NCI-H146 treated with DMSO at 0.1 percent for 48 hours (cell line): Measurements from ENCODE around the gene SWT1.
"Not testable (repeated sequence)": the region's sequence is repeated elsewhere in the genome, so short reads cannot be mapped to it uniquely, and the experiment has no call there.

Source experiments
- DNase-seq: peaks from one replicate; lab custom pipeline; 2025; ENCODE audit not compliant: unreplicated experiment; lab: John Stamatoyannopoulos, UW

Gene SWT1

GRCh38 chr1:185162491-185162890, 5.5 kb downstream of the SWT1 start:
- DNase-seq, result no peak

DNA sequence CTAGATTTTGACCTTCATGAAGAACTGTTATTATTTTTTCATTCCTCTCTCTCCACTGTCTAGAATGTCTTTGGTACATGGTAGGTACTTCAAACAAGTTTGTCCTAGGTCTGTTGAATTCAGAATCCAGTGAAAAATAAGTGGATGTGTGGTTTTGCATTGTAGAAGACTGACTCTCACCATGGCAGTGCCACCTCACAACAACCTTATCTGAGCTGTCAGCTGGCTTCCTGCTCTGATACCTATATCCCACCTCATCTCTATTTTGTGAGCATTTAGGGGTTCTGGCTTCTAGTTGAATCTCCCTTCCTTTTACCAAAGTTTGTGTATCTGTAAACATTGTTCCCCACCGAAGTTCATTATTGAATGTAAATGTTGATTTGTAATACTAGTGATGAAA, 9.1 kb downstream of the SWT1 start:
- DNase-seq, result no peak

- peak; percentile 24 for DNase-seq
These were observed 13.4 kb downstream of the SWT1 start for GRCh38 chr1:185170291-185170848.

GRCh38 chr1:185193756-185194155, 36.8 kb downstream of the SWT1 start:
- DNase-seq, result no peak

DNA sequence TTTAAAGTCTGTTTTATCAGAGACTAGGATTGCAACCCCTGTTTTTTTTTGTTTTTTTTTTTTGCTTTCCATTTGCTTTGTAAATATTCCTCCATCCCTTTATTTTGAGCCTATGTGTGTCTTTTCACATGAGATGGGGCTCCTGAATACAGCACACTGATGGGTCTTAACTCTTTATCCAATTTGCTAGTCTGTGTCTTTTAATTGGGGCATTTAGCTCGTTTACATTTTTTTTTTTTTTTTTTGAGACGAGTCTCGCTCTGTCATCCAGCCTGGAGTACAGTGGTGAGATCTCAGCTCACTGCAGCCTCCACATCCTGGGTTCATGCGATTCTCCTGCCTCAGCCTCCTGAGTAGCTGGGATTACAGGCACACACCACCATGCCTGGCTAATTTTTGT, 41.7 kb downstream of the SWT1 start:
- DNase-seq, result not testable (repeated sequence)

DNA sequence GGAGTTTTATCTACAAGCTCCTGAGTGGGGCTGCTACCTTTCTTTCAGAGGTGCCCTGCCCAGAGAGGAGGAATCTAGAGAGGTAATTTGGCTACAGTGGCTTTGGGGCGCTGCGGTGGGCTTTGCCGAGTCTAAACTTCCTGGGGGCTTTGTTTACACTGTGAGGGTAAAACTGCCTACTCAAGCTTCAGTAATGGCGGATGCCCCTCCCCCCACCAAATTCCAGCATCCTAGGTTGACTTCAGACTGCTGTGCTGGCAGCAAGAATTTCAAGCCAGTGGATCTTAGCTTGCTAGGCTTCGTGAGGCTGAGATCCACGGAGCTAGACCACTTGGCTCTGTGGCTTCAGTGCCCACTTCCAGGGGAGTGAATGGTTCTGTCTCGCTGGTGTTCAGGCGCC, 43.9 kb downstream of the SWT1 start:
- no peak for DNase-seq

- no peak for DNase-seq
These were observed 50.2 kb downstream of the SWT1 start for GRCh38 chr1:185207170-185207569.

DNA sequence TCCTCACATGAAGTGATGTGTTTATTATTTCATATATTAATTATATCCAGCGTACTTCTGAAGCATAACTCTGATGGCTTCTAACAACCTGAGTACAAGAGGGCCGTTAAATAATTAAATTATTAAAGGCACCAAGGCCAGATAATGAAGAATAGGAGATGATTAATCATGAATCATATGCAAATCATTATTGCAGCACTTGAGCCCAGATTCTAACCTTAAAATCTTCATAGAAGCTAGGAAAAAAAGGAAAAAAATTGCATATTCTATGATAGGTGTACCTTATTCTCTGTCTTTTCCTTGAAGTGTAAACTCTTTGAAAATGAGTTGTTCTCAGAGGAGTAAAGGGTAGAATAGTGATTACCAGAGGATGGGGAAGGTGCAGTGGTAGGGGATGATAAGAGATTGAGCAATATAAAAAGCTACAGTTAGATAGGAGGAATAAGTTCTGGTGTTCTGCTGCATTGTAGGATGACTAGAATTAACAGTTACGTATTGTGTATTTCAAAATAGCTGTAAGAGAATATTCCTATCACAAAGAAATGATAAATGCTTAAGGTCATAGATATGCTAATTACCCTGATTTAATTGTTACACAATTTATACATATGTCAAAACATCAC, 51.1 kb downstream of the SWT1 start:
- no peak for DNase-seq

DNA sequence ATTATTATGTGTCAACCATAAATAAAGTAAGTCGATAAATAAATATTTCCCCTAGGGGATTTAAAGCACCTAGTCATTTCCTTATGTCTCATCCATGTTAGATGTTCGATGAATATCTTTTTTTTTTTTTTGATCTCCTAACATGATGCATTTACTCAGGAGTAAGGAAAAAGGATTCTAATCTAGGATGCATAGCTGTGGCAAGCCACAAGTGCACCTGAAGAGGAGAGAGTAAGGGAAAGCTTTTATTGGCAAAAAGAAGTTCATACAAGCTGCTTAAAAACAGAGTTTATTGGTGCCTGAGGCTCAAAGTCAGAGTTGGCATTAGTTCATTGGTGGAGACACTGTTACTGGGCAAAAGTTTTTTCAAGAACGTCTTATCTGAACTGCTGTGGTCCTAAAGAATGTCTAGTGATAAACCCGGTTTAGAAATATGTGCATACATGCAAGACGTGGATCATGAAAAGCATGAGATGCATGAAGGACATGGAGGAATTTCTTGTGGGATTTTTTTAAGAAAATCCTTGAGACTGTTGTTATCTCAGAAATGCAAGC, 51.7 kb downstream of the SWT1 start:
- DNase-seq, result no peak

DNA sequence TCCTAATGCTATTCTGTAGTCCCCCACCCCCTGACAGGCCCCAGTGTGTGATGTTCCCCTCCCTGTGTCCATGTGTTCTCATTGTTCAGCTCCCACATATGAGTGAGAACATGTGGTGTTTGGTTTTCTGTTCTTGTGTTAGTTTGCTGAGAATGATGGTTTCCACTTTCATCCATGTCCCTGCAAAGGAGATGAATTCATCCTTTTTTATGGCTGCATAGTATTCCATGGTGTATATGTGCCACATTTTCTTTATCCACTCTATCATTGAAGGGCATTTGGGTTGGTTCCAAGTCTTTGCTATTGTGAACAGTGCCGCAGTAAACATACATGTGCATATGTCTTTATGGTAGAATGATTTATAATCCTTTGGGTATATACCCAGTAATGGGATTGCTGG, 52.4 kb downstream of the SWT1 start:
- not testable (repeated sequence) for DNase-seq

DNA sequence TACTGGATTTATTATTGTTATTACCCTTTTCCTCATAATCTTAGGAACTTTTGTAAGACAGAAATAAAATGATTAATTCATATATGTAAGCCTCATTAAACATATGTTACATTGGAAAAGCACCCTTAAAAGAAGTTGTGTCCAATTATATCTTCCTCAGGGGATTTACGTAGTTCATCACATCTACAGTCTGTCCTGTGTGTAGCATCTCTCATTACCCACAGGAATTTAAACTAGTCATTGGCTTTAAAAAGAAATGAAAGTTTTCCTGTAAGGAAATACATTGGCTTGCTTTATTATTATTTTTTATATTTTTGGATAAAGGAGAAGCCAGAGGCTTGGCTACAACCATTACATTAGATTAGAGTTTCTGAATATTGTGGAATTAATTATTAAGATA, 56.1 kb downstream of the SWT1 start:
- DNase-seq, result no peak

GRCh38 chr1:185215911-185216310, 58.9 kb downstream of the SWT1 start:
- no peak for DNase-seq

DNA sequence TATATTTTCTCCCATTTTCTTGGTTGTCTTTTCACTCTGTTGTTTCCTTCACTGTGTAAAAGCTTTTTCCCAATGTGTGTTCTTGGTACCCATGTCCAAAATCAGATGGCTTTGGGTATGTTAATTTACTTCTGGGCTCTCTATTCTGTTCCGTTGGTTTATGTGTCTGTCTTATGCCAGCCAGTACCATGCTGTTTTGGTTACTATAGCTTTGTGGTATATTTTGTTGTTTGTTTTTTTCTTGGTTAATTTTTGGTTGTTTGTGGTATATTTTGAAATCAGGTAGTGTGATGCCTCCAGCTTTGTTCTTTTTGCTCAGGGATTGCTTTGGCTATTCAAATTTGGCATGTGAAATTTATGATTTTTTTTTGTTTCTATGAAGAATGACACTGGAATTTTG, 67.2 kb downstream of the SWT1 start:
- no peak for DNase-seq

GRCh38 chr1:185227161-185227560, 70.2 kb downstream of the SWT1 start:
- no peak for DNase-seq

DNA sequence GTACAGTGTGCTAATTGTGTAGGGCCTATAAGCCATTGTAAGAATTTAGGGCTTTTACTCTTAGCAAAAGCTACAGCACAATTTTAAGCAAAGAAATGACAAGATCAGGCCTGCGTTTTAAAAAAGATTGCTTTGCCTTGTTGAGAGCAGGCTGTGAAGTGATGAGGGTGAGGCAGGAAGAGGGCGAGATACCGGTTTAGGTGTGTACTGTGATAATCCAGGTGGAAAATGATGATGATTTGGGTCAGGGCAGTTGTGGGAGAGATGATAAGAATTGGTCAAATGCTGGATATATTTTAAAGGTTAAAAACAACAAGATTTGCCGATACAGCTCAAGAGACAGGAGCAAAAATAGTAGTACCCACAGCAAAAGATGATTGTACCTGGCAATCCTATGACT, 72.0 kb downstream of the SWT1 start:
- DNase-seq, result no peak

- no peak for DNase-seq
These were observed 73.0 kb downstream of the SWT1 start for GRCh38 chr1:185229981-185230380.

DNA sequence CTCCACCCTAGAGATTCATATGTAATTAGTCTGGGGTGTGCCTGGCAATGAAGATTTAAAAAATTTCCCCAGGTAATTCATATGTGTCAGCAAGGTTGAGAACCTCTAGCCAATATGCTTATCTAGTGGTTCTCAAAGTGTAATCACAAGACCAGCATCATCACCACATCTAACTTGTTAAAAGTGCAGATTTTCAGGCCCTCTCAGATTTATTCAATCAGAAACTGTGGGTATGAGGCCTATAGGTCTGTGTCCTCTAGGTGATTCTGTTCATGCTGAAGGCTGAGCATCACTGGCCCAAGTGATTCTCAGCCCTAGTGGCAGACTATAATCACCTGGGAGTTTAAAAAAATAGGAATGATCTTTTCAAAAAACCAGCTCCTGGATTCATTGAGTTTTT, 75.9 kb downstream of the SWT1 start:
- no peak for DNase-seq

DNA sequence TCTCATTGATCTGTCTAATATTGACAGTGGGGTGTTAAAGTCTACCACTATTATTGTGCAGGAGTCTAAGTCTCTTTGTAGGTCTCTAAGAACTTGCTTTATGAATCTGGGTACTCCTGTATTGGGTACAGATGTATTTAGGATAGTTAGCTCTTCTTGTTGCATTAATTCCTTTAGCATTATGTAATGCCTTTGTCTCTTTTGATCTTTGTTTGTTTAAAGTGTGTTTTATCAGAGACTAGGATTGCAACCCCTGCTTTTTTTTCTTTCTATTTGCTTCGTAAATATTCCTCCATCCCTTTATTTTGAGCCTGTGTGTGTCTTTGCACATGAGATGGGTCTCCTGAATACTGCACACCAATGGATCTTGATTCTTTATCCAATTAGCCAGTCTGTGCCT, 77.2 kb downstream of the SWT1 start:
- DNase-seq, result not testable (repeated sequence)

DNA sequence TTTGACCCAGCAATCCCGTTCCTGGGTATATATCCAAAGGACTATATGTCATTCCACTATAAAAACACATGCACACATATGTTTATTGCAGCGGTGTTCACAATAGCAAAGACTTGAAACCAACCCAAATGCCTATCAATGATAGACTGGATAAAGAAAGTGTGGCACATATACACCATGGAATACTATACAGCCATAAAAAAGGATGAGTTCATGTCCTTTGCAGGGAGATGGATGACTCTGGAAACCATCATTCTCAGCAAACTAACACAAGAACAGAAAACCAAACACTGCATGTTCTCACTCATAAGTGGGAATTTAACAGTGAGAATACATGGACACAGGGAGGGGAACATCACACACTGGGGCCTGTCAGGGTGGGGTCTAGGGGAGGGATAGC, 80.2 kb downstream of the SWT1 start:
- not testable (repeated sequence) for DNase-seq

GRCh38 chr1:185237661-185238060, 80.7 kb downstream of the SWT1 start:
- DNase-seq, result no peak

DNA sequence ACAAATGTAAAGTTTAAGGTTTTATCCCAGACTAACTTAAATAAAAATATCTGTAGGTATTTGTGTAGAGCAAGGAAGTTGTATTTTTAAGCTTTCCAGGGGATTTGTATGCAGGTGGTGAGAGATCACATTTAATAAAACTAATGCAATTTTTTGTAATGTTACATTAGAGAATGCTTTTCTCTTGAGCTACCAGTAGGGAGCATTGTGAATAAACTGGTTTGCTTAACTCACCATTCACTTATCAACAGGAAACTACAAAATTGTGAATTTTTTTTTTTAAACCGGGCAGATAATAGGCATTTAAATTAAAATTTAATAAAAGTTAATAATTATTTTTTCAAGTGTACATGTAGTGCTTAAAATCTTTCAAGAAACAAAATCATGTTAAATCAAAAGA, 81.5 kb downstream of the SWT1 start:
- no peak for DNase-seq

DNA sequence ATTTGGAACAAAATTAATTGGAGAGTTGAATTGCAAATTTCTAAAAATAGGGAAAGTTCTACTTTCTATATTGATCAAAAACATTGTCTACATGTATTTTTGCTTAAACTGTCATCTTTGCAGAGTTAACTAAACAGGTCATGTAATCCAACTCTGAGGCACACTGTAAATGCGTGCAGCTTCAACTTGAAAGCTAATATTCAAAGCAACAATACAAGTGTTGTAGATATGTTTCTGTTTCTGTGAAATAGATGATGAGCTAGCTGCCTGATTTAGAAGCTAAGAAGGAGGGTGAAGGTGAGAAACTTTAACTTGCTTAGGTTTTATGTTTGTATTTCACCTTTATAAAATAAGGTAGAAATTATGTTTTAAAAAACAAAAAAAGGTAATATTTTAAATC, 82.9 kb downstream of the SWT1 start:
- no peak for DNase-seq

DNA sequence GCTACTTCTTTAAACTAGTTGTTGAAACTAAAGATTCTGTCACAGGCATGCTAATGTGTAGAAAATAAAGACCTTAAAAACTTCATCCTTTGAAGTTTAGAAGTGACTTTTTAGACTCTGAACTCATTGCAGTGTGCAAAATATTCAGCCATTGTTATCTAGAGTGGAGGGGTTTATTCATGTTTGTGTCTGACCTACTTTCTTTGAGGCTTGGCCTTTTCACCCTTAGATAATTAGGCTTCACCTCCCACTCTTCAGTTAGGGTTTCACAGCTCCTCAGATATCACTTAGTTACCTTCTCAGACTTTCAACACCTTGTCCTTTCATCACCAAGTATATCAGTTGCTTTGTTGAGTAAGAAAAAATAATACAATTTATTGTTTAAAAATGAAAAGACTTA, 84.2 kb downstream of the SWT1 start:
- no peak for DNase-seq
